K562 treated with DMSO at 1 percent for 48 hours (cell line): ENCODE measurements around the gene POU2F1. TPM values are rescaled to one million over a fixed set of nuclear protein-coding genes. Genes with fewer than 3 reads are reported as not detected.

Experiments
- total RNA-seq: library from RNA; unstranded; fragments of 300-600 nt; gene quantifications from 2 replicates; pipeline ENCODE4 v1.2.3, GENCODE V29; 2022; ENCODE audit warnings: low replicate concordance; ENCODE audit errors: extremely low read depth

Gene POU2F1
- total RNA-seq = not detected in 2 replicates

GRCh38 chr1:167220537-167221125 is at the start of gene POU2F1:
Gene POU2F1, plus strand, starts transcription at chr1:167220886. Its CDS starts 12 bp downstream, at chr1:167220898.

Other genes starting within 250 kb of the POU2F1 start
- gene ILDR2, start 245.3 kb upstream of the POU2F1 start, total RNA-seq = not detected in 2 replicates
- not detected in 2 replicates for gene MAEL, start 231.6 kb upstream of the POU2F1 start, total RNA-seq
- gene GPA33, start 130.5 kb upstream of the POU2F1 start, total RNA-seq = not detected in 2 replicates
- not detected in 2 replicates for gene STYXL2, start 126.8 kb upstream of the POU2F1 start, total RNA-seq